PC-3 (cell line): ENCODE results near the gene NEDD4L. TPM values are rescaled to one million over a fixed set of nuclear protein-coding genes. Genes with fewer than 3 reads are reported as not detected.

ENCODE experiments used
- ATAC-seq: fragments of 200-7000 bp; cut with Tn5 transposase; 2 replicates; pipeline ENCODE4 v1.9.1; 2020; ENCODE audit warnings: mild to moderate bottlenecking, moderate library complexity
- BruUV-seq: library from RNA; stranded (reverse); fragments of 400-500 nt; replicated peaks from 2 replicates; lab custom pipeline; 2021; lab: Mats Ljungman, UMichigan
- CTCF ChIA-PET: fragments of 300-600 bp; sonication (Branson Sonifier 250); formaldehyde crosslinking; loops from one replicate; lab custom pipeline; 2022; ENCODE audit warnings: antibody characterized with exemption; lab: Charles Lee
- POLR2A ChIA-PET: fragments of 300-600 bp; sonication (Branson Sonifier 250); formaldehyde crosslinking; loops from one replicate; lab custom pipeline; 2022; ENCODE audit warnings: antibody characterized with exemption; ENCODE audit not compliant: unreplicated experiment; lab: Charles Lee
- DNase-seq: peaks from one replicate; pipeline ENCODE4 v3.0.0-alpha.2; 2015
- H2AFZ ChIP-seq: fragments of 300-600 bp; sonication (generic); 2 replicates; pipeline ENCODE4 v1.6.0; 2016; ENCODE audit warnings: antibody characterized with exemption, low read length
- H3F3A ChIP-seq: fragments of 300-600 bp; sonication (generic); one replicate; pipeline ENCODE4 v1.6.0; 2017; ENCODE audit warnings: antibody characterized with exemption, low read length, control low read depth, mild to moderate bottlenecking; ENCODE audit not compliant: unreplicated experiment
- H3K27ac ChIP-seq: fragments of 300-600 bp; sonication (generic); 2 replicates; pipeline ENCODE4 v1.5.1; 2016; ENCODE audit warnings: mild to moderate bottlenecking, low read length
- H3K27me3 ChIP-seq: fragments of 300-600 bp; sonication (generic); 2 replicates; pipeline ENCODE4 v1.6.1; 2016; ENCODE audit warnings: low read length, mixed read lengths
- H3K36me3 ChIP-seq: fragments of 300-600 bp; sonication (generic); 2 replicates; pipeline ENCODE4 v1.6.1; 2016; ENCODE audit warnings: low read depth, mixed run types, low read length, mixed read lengths
- H3K4me1 ChIP-seq: fragments of 300-600 bp; sonication (generic); 2 replicates; pipeline ENCODE4 v1.5.1; 2016; ENCODE audit warnings: low read length; ENCODE audit not compliant: insufficient read depth
- H3K4me2 ChIP-seq: fragments of 300-600 bp; sonication (generic); 2 replicates; pipeline ENCODE4 v1.6.0; 2016; ENCODE audit warnings: low read length
- H3K4me3 ChIP-seq: fragments of 300-600 bp; sonication (generic); 2 replicates; pipeline ENCODE4 v1.5.1; 2016; ENCODE audit warnings: mild to moderate bottlenecking, low read length, mixed read lengths
- H3K79me2 ChIP-seq: fragments of 300-600 bp; sonication (generic); 2 replicates; pipeline ENCODE4 v1.6.1; 2017; ENCODE audit warnings: low read length, mixed read lengths
- H3K9ac ChIP-seq: fragments of 300-600 bp; sonication (generic); 2 replicates; pipeline ENCODE4 v1.6.0; 2016; ENCODE audit warnings: mild to moderate bottlenecking, low read length
- H3K9me2 ChIP-seq: fragments of 300-600 bp; sonication (generic); replicated peaks from 2 replicates; pipeline ENCODE4 v1.6.1; 2016; ENCODE audit warnings: mixed run types, low read length, mixed read lengths
- H3K9me3 ChIP-seq: fragments of 300-600 bp; sonication (generic); 2 replicates; pipeline ENCODE4 v1.6.1; 2016; ENCODE audit warnings: low read length, mixed read lengths
- H4K20me1 ChIP-seq: fragments of 300-600 bp; sonication (generic); 2 replicates; pipeline ENCODE4 v1.6.1; 2016; ENCODE audit warnings: low read length, mixed read lengths
- CTCF ChIP-seq: fragments of 300-600 bp; sonication (generic); conservative IDR thresholded peaks from 2 replicates; pipeline ENCODE4 v1.5.1; 2017; ENCODE audit warnings: antibody characterized with exemption, low read depth, mild to moderate bottlenecking, low read length
- EZH2 ChIP-seq: fragments of 300-600 bp; sonication (generic); IDR thresholded peaks from one replicate; pipeline ENCODE4 v1.6.1; 2017; ENCODE audit warnings: antibody characterized with exemption, mild to moderate bottlenecking, low read length; ENCODE audit not compliant: unreplicated experiment
- EZH2phosphoT487 ChIP-seq: fragments of 300-600 bp; sonication (generic); IDR thresholded peaks from 2 replicates; pipeline ENCODE4 v1.6.1; 2018; ENCODE audit warnings: mild to moderate bottlenecking, antibody characterized with exemption, low read length, borderline replicate concordance
- intact Hi-C: fragments of 100-400 bp; cut with micrococcal nuclease; formaldehyde crosslinking; loops from 2 replicates; pipeline ENCODE4 v1.9.0; 2023
- total RNA-seq: library from RNA; depleted of rRNA; stranded (reverse); fragments of >200 nt; gene quantifications from 2 replicates; pipeline ENCODE4 v1.2.3, GENCODE V29; 2014

NEDD4L gene
- total RNA-seq, 1 experiment from 2014 or later: 105 TPM

DNA sequence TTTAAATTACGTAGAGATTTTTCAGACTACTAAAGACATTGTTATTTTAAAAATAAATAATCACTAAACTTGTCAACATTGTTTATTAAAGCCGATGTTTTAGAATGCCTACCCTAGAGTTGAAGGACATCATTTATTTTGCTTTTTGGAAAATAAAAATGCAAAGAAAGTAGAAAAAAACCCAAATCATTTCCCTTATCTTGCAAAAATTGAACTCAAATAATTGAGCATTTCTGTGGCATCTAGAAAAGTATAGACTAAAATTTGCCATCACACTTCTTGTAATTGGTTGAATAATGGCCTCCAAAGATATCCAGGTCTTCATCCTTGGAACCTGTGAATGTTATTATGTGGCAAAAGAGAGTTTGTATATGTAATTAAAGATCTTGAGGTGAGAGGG lies 9.7 kb upstream of the NEDD4L start:
- Histone ChIP-seq H3K4me2 (no peak overlapping the region), H3K27me3 (no peaks in the 10 kb centered on the region), H3K27ac (no peak overlapping the region), H3K9me2 (no peaks in the 10 kb centered on the region), H3F3A (no peaks in the 10 kb centered on the region), H2AFZ (no peak overlapping the region), H3K4me1 (no peaks in the 10 kb centered on the region), H3K4me3 (no peak overlapping the region), H3K9ac (no peak overlapping the region), H4K20me1 (no peaks in the 10 kb centered on the region), H3K36me3 (no peaks in the 10 kb centered on the region), H3K9me3 (no peaks in the 10 kb centered on the region), H3K79me2 (no peaks in the 10 kb centered on the region)
- DNase-seq (no peak), ATAC-seq (no peak)
- POLR2A ChIA-PET: no interaction called here
- intact Hi-C loops: no loop called here
- CTCF ChIA-PET: no interaction called here
- TF ChIP-seq EZH2phosphoT487 (no peak), EZH2 (no peak), CTCF (no peak)
- no TSS peak for BruUV-seq

- ChIA-PET POLR2A (no interaction called here), CTCF (no interaction called here)
- Histone ChIP-seq H4K20me1 (no peaks in the 10 kb centered on the region), H3K36me3 (no peaks in the 10 kb centered on the region), H3K4me2 (no peak overlapping the region), H3K4me3 (no peak overlapping the region), H3K79me2 (no peaks in the 10 kb centered on the region), H2AFZ (no peak overlapping the region), H3K4me1 (no peaks in the 10 kb centered on the region), H3K27me3 (no peaks in the 10 kb centered on the region), H3K9me3 (no peaks in the 10 kb centered on the region), H3F3A (no peaks in the 10 kb centered on the region), H3K9ac (no peak overlapping the region), H3K9me2 (no peaks in the 10 kb centered on the region), H3K27ac (no peak overlapping the region)
- intact Hi-C loops: no loop called here
- ATAC-seq (no peak), DNase-seq (no peak)
- BruUV-seq: no TSS peak
- no peak for TF ChIP-seq CTCF
- TF ChIP-seq EZH2phosphoT487: no peak
- no peak for TF ChIP-seq EZH2
Observed at GRCh38 chr18:58037163-58037562, 6.9 kb upstream of the NEDD4L start.

- no peak overlapping the region for H3K27ac ChIP-seq
- H3K4me1 ChIP-seq: no peaks in the 10 kb centered on the region
- H3K4me3 ChIP-seq: no peak overlapping the region
- H3K4me2 ChIP-seq: no peak overlapping the region
- BruUV-seq: no TSS peak
- H3K36me3 ChIP-seq: no peaks in the 10 kb centered on the region
- ChIA-PET POLR2A (no interaction called here), CTCF (no interaction called here)
- no peaks in the 10 kb centered on the region for H3F3A ChIP-seq
- no peak overlapping the region for H3K9ac ChIP-seq
- no peak overlapping the region for H2AFZ ChIP-seq
- no peaks in the 10 kb centered on the region for H3K27me3 ChIP-seq
- H3K79me2 ChIP-seq: no peaks in the 10 kb centered on the region
- TF ChIP-seq CTCF: no peak
- TF ChIP-seq EZH2: no peak
- no peak for TF ChIP-seq EZH2phosphoT487
- H4K20me1 ChIP-seq: no peaks in the 10 kb centered on the region
- DNase-seq (no peak), ATAC-seq (no peak)
- intact Hi-C loops: no loop called here
- no peaks in the 10 kb centered on the region for H3K9me2 ChIP-seq
- no peaks in the 10 kb centered on the region for H3K9me3 ChIP-seq
Observed at GRCh38 chr18:58038063-58038462, 6.0 kb upstream of the NEDD4L start.
